ENCODE results near the gene UBE2I. TPM values are rescaled to one million over a fixed set of nuclear protein-coding genes. Genes with fewer than 3 reads are reported as not detected.

Gene UBE2I
- total and polyA plus RNA-seq, 2 donors (not counting 1 experiment from before 2014, with no cell fraction given), result 152 to 265 TPM

- POLR2A ChIA-PET, result interaction anchor here (1.1 kb wide), 1 partner anchor 39 kb away, joined by 4 read pairs; the partner anchor contains the start of gene UBE2I
- H3K4me3 Mint-ChIP-seq, result peak overlapping the region; percentile 26
Measured at GRCh38 chr16:1348441-1348840, 39.0 kb downstream of the UBE2I start.

DNA sequence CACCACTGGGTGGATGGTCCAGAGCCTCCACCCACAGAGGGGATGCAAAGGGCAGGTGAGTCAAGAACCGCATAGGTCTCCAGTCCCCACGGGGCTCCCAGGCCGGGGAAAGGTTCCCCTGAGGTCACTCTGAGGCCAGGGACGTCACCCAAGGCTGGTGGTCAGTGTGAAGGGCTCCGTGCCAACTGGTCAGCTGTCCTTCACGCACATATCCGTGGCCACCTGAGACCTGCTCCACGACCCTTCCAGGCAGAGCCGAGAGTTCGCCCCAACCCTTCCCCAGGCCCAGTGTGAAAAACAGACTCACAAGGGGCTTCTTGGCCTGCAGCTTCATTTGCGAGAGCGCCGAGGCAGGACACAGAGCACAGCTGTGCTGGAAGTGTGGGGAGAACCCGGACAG lies 39.5 kb downstream of the UBE2I start:
- intact Hi-C loops (cut with micrococcal nuclease), result loop anchor here (10.0 kb wide), 1 partner anchor 266 kb away; the partner anchor contains the start of genes CRAMP1 and IFT140
- TF ChIP-seq, protein P1, sequence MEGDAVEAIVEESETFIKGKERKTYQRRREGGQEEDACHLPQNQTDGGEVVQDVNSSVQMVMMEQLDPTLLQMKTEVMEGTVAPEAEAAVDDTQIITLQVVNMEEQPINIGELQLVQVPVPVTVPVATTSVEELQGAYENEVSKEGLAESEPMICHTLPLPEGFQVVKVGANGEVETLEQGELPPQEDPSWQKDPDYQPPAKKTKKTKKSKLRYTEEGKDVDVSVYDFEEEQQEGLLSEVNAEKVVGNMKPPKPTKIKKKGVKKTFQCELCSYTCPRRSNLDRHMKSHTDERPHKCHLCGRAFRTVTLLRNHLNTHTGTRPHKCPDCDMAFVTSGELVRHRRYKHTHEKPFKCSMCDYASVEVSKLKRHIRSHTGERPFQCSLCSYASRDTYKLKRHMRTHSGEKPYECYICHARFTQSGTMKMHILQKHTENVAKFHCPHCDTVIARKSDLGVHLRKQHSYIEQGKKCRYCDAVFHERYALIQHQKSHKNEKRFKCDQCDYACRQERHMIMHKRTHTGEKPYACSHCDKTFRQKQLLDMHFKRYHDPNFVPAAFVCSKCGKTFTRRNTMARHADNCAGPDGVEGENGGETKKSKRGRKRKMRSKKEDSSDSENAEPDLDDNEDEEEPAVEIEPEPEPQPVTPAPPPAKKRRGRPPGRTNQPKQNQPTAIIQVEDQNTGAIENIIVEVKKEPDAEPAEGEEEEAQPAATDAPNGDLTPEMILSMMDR (IDR thresholded peaks at IDR 0.05), result no peak
- no peak for TF ChIP-seq EZH2 (IDR thresholded peaks at IDR 0.05; ENCODE audit: borderline replicate concordance, insufficient read depth, low read depth, low read length, poor library complexity, severe bottlenecking)
- CTCF ChIA-PET, result interaction anchor here (0.9 kb wide), 1 partner anchor 11 kb away, joined by 3 read pairs; no protein-coding TSS in a partner anchor
- Mint-ChIP-seq H3K27me3 (no peaks in the 10 kb centered on the region), H3K4me3 (peak overlapping the region; percentile 26), H3K27ac (peak overlapping the region; percentile 41), H3K9me3 (ENCODE audit: insufficient read depth) (no peaks in the 10 kb centered on the region), H3K4me1 (peaks cover 34% of the 10 kb centered on the region)
- no peak for DNase-seq
- ATAC-seq (ENCODE audit: low read depth), result no peak
- Histone ChIP-seq H4K20me1 (ENCODE audit: control insufficient read depth, insufficient read depth, low read length, poor library complexity, severe bottlenecking) (peaks cover 36% of the 10 kb centered on the region), H3K9me3 (ENCODE audit: control extremely low read depth in 1 of 3, control insufficient read depth in 2 of 3, insufficient read depth in 1 of 3, low read length in 2 of 3) (no peaks in the 10 kb centered on the region), H3K4me2 (replicated peaks; ENCODE audit: low read depth, low read length, poor library complexity, severe bottlenecking) (no peak overlapping the region), H3K4me3 (ENCODE audit: control extremely low read depth in 1 of 5, extremely low read depth in 1 of 5, insufficient read depth in 1 of 5, low read depth in 2 of 5, low read length in 4 of 5) (no peak overlapping the region), H3K27me3 (replicated peaks in 1 of 4; ENCODE audit: control extremely low read depth in 1 of 4, control insufficient read depth in 3 of 4, insufficient read depth in 4 of 4, low read length in 3 of 4) (no peaks in the 10 kb centered on the region), H3K4me1 (ENCODE audit: control insufficient read depth in 2 of 2, insufficient read depth in 2 of 2, low read length in 2 of 2) (peaks cover 17 to 21% of the 10 kb centered on the region in 2 donors), H3K79me2 (ENCODE audit: control insufficient read depth, insufficient read depth, low read length) (peaks cover 35% of the 10 kb centered on the region), H3K36me3 (replicated peaks in 1 of 2; ENCODE audit: control extremely low read depth in 1 of 2, control insufficient read depth in 1 of 2, extremely low read depth in 1 of 2, insufficient read depth in 2 of 2, low read length in 1 of 2) (peaks cover 0 to 27% of the 10 kb centered on the region in 2 experiments), H3K9ac (ENCODE audit: low read length) (no peak overlapping the region), H3K27ac (ENCODE audit: low read length in 2 of 2) (no peak overlapping the region), H2AFZ (ENCODE audit: insufficient read depth, low read depth, low read length, poor library complexity, severe bottlenecking) (no peak overlapping the region)
- 95% methylated on average over 14 of the region's 14 CpGs for WGBS (ENCODE audit: insufficient coverage)
- POLR2A ChIA-PET, result no interaction called here

More at GRCh38 chr16:1348441-1348840, 39.0 kb downstream of the UBE2I start:
- ATAC-seq (ENCODE audit: low read depth) (no peak), DNase-seq (no peak)
- H3K4me1 Mint-ChIP-seq, result peaks cover 30% of the 10 kb centered on the region
- Histone ChIP-seq H3K36me3 (replicated peaks in 1 of 2; ENCODE audit: control extremely low read depth in 1 of 2, control insufficient read depth in 1 of 2, extremely low read depth in 1 of 2, insufficient read depth in 2 of 2, low read length in 1 of 2) (peaks cover 0 to 27% of the 10 kb centered on the region in 2 experiments), H3K79me2 (ENCODE audit: control insufficient read depth, insufficient read depth, low read length) (peaks cover 30% of the 10 kb centered on the region), H3K4me2 (replicated peaks; ENCODE audit: low read depth, low read length, poor library complexity, severe bottlenecking) (no peak overlapping the region), H4K20me1 (ENCODE audit: control insufficient read depth, insufficient read depth, low read length, poor library complexity, severe bottlenecking) (peaks cover 36% of the 10 kb centered on the region), H2AFZ (ENCODE audit: insufficient read depth, low read depth, low read length, poor library complexity, severe bottlenecking) (no peak overlapping the region), H3K27ac (ENCODE audit: low read length in 2 of 2) (no peak overlapping the region), H3K4me1 (ENCODE audit: control insufficient read depth in 2 of 2, insufficient read depth in 2 of 2, low read length in 2 of 2) (peaks cover 19 to 26% of the 10 kb centered on the region in 2 donors), H3K27me3 (replicated peaks in 1 of 4; ENCODE audit: control extremely low read depth in 1 of 4, control insufficient read depth in 3 of 4, insufficient read depth in 4 of 4, low read length in 3 of 4) (no peaks in the 10 kb centered on the region), H3K9me3 (ENCODE audit: control extremely low read depth in 1 of 3, control insufficient read depth in 2 of 3, insufficient read depth in 1 of 3, low read length in 2 of 3) (no peaks in the 10 kb centered on the region), H3K4me3 (ENCODE audit: control extremely low read depth in 1 of 5, extremely low read depth in 1 of 5, insufficient read depth in 1 of 5, low read depth in 2 of 5, low read length in 4 of 5) (no peak overlapping the region), H3K9ac (ENCODE audit: low read length) (no peak overlapping the region)
- TF ChIP-seq EZH2 (IDR thresholded peaks at IDR 0.05; ENCODE audit: borderline replicate concordance, insufficient read depth, low read depth, low read length, poor library complexity, severe bottlenecking), result no peak
- TF ChIP-seq, protein P1 (IDR thresholded peaks at IDR 0.05), result no peak
- no peaks in the 10 kb centered on the region for H3K9me3 Mint-ChIP-seq (ENCODE audit: insufficient read depth)
- CTCF ChIA-PET, result interaction anchor here (0.9 kb wide), 1 partner anchor 11 kb away, joined by 3 read pairs; no protein-coding TSS in a partner anchor
- 94% methylated on average over 15 of the region's 15 CpGs for WGBS (ENCODE audit: insufficient coverage)
- no peaks in the 10 kb centered on the region for H3K27me3 Mint-ChIP-seq
- H3K27ac Mint-ChIP-seq, result no peak overlapping the region
- intact Hi-C loops (cut with micrococcal nuclease), result loop anchor here (10.0 kb wide), 1 partner anchor 266 kb away; the partner anchor contains the start of genes CRAMP1 and IFT140

Data from B cell (primary cell).